Activated CD8-positive, alpha-beta memory T cell treated with anti-CD3 and anti-CD28 coated beads, Interleukin-2, amount 50 U/mL, for 24 hours (primary cell): ENCODE data around the gene TEX14.
"Not testable (repeated sequence)": the region's sequence is repeated elsewhere in the genome, so short reads cannot be mapped to it uniquely, and the experiment has no call there.

Source experiments
- DNase-seq: peaks from one replicate; pipeline ENCODE4 v3.0.0-alpha.2; 2020; ENCODE audit errors: extremely low read depth

The TEX14 gene

GRCh38 chr17:58564243-58564642, 127.6 kb downstream of the TEX14 start:
- DNase-seq, result no peak

GRCh38 chr17:58560511-58560910, 131.3 kb downstream of the TEX14 start:
- no peak for DNase-seq

DNA sequence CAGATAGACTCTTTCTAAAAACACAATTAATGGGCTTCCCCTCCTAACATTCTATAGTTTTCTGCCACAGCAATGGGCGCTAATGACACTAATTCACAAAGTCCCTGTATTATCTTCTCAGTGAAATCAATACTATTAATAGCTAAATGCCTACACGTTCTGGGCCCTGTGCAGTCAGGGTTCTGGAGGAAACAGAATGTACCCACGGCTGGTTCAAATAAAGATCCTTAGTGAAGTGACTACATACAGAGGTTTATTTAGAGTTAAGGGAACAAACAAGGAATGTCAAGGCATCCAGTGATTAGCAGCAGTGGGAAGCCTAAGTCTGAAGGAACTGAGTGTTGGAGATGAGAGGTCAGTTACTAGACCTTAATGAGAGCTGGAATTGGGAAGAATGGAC, 133.9 kb downstream of the TEX14 start:
- DNase-seq, result no peak

DNA sequence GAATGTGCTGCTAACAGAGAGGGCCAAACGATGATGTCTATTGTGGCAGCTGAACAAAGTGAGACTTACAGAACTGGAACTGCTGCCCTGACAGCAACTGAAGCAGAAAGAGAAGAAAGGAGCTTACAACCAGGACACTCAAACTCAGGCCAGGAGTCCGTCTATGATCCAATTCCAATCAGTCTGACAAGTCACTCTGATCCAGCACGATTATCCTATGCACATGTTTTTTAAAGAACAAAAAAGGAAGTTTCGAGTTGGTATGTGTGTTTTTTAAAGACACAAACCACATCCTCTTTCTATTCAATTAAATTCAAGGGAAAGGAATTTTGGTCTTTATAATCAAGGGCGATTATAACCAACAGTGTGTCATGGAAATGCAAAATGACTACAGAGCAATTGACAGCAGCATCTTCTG, 135.0 kb downstream of the TEX14 start:
- DNase-seq, result no peak

- DNase-seq, result not testable (repeated sequence)
Measured at GRCh38 chr17:58555109-58555508, 136.7 kb downstream of the TEX14 start.

- DNase-seq, result no peak
Measured at GRCh38 chr17:58541249-58541648, 150.6 kb downstream of the TEX14 start.

GRCh38 chr17:58539698-58540097, 152.1 kb downstream of the TEX14 start:
- DNase-seq, result no peak

DNA sequence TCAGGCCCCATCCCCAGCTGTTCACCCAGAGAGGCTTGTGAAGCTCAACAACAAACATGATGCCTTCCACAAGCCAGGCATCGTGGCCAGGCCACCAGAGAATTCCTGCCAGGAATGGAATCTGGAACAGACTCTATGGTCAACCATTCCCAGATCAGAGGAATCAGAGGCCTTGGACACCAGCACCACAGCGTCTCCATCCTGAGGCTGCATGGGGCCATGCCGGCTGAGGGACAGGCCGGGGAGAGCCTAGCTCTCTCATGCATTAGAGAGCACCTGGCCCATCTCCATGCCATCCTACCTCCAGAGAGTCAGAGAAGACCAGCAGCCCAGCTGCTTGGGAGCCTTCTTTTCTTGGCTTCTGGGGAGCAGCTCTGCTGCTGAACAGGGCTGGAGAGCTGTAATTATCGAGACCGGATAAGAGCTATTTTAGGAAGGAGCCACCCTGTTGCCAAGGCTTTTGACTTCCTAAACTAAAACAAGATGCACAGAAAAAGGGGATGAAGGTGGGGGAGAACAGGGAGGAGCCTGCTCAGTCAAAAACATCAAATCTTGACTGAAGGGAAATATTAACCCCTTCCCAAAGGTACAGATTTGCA, 152.9 kb downstream of the TEX14 start:
- DNase-seq, result no peak

DNA sequence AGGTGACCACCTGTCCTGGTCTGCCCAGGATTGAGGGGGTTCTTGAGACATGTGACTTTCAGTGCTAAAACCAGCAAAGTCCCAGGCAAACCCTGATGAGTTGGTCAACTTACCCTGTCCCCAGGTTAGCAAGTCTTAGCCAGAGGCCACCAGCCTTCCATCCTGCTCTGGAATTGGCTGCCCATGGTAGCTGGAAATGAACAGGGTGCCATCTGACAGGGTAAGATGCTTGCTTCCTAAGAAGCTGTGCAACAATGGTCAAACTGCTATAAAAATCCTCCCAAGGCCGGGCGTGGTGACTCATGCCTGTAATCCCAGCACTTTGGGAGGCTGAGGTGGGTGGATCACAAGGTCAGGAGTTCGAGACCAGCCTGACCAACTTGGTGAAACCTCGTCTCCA, 154.6 kb downstream of the TEX14 start:
- DNase-seq, result no peak

- DNase-seq, result no peak
Measured at GRCh38 chr17:58536542-58536941, 155.3 kb downstream of the TEX14 start.

- no peak for DNase-seq
Measured at GRCh38 chr17:58535431-58535830, 156.4 kb downstream of the TEX14 start.

DNA sequence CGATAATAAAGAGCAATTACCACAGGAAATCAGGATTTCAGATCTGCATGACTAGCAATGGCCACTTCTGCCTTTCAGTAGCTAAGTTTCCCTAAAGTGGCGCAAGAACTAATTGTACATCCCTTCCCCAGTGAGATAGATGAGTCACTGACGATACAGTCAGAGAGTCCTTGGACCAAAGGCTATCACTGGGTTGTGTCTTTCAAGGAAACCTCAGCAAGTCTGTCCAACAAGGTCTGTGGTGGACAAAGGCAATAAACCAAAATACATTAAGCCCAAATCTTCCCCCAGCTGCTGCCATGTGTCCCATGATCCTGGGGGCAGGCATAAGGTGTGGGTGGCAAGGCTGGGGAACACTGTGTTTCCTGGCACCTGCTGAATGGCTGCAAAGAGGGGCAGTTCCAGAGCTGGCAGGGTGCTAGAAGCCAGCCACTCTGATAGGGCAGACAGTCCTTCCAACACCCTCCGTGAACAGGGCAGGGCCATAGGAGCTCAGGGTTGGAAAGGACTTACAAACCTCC, 156.9 kb downstream of the TEX14 start:
- no peak for DNase-seq

GRCh38 chr17:58534331-58534730, 157.5 kb downstream of the TEX14 start:
- DNase-seq, result no peak

GRCh38 chr17:58533616-58534188, 158.1 kb downstream of the TEX14 start:
- DNase-seq, result no peak

- DNase-seq, result no peak
Measured at GRCh38 chr17:58532555-58532951, 159.3 kb downstream of the TEX14 start.

- no peak for DNase-seq
Measured at GRCh38 chr17:58531661-58532554, 159.9 kb downstream of the TEX14 start.

DNA sequence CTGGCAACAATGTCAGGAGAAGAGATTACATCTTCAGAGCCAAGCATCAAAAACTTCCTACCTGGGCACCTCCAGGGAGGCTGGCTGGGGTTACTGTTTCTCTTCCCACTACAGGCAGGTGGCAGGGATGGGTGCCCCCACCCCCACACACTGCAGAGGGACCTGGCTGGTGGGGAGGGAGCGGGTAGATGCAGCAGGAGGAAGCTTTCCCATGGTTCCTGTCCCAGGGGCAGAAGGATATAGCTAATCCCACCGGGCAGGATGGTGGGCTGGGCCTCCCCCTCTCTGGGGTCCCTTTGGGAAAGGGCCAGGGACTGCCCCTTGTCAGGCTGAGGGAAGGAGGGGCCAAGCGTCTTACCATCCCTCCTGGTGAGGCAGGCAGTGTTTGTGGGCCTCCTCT, 160.7 kb downstream of the TEX14 start:
- DNase-seq, result no peak

- DNase-seq, result no peak
Measured at GRCh38 chr17:58530655-58531054, 161.2 kb downstream of the TEX14 start.

DNA sequence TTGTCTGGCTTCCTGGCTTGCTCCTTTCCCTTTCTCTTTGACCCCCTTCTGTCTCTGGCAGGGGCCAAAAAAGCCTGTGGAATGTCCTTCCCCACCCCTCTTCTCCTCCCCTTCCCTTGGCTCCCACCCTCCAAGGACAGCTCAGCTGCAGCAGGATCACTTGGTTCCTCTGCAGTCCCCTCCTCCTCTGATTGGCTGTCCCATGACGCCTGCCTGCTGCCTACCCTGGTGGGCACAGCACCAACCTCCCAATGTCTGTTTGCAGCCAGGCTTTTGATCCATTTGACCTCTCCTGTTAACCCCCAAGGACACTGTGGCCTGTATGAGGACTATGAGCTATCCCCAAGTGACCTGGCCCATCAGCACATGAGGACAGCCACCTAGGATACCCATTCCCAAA, 162.6 kb downstream of the TEX14 start:
- DNase-seq, result no peak

GRCh38 chr17:58528443-58528842, 163.4 kb downstream of the TEX14 start:
- no peak for DNase-seq

GRCh38 chr17:58527949-58528348, 163.9 kb downstream of the TEX14 start:
- no peak for DNase-seq

- no peak for DNase-seq
Measured at GRCh38 chr17:58527306-58527705, 164.5 kb downstream of the TEX14 start.

DNA sequence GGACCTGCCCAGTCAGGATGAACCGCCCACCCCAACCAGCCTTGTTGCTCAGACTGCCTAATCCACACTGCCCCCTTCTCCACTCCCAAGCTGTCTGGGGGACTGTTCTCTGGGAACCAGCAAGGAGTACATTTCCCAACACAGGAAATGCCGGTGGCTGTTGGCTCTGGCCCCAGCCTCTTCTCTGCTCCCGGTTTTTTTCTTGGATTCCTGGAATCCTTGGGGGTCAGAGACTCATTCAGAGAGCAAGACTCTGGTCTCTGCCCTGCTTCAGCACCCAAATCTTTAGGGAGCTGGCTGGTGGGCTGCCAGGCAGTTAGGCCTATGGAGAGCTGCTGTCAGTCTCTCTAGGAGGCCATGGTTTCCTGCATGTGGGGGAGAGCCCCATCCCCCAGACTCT, 166.6 kb downstream of the TEX14 start:
- no peak for DNase-seq
